ENCODE results near the gene DUSP6. TPM values are rescaled to one million over a fixed set of nuclear protein-coding genes. Genes with fewer than 3 reads are reported as not detected.

DUSP6 gene
- total RNA-seq, 4 donors from 2014 or later: 22.9 to 83.4 (median 53.2) TPM

DNA sequence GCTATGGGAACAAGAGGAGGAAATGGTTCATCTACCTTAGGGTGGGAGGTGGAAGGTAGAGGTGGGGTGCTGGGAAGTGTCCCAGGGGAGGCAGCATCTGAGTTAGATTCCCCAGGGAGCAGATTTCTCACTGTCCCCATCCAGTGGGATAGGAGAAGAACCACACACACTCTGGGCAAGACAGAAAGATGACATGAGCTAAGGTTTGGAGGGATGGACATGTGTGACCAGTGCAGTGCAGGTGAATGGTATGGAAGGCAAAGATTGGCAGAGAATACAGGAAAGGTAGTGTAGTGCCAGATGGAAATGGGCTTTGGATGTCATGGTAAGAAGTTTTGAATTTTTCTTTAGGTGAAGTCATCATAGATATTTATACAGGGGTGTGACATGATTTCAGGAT, 11.3 kb upstream of the DUSP6 start:
- no peaks in the 10 kb centered on the region for H3K9me3 ChIP-seq
- H3K4me3 ChIP-seq: no peak overlapping the region
- no peak for DNase-seq
- in situ Hi-C loops (cut with MboI; ENCODE audit: low pct_ligation_motif_present in 1 of 4, low pct_unique_long_range_greater_than_20kb in 1 of 4, low sequenced_read_pairs in 3 of 4) (no loop called here), intact Hi-C loops (cut with DNase I; ENCODE audit: low total_unique reads) (loop anchor here (10.0 kb wide), 1 partner anchor 329 kb away; no protein-coding TSS in a partner anchor)
- TF ChIP-seq POLR2A (IDR thresholded peaks at IDR 0.05): no peak
- TF ChIP-seq, protein P1, sequence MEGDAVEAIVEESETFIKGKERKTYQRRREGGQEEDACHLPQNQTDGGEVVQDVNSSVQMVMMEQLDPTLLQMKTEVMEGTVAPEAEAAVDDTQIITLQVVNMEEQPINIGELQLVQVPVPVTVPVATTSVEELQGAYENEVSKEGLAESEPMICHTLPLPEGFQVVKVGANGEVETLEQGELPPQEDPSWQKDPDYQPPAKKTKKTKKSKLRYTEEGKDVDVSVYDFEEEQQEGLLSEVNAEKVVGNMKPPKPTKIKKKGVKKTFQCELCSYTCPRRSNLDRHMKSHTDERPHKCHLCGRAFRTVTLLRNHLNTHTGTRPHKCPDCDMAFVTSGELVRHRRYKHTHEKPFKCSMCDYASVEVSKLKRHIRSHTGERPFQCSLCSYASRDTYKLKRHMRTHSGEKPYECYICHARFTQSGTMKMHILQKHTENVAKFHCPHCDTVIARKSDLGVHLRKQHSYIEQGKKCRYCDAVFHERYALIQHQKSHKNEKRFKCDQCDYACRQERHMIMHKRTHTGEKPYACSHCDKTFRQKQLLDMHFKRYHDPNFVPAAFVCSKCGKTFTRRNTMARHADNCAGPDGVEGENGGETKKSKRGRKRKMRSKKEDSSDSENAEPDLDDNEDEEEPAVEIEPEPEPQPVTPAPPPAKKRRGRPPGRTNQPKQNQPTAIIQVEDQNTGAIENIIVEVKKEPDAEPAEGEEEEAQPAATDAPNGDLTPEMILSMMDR (IDR thresholded peaks at IDR 0.05): no peak
- no peak for TF ChIP-seq EP300 (IDR thresholded peaks at IDR 0.05; ENCODE audit: low read depth)
- TF ChIP-seq POLR2AphosphoS5 (IDR thresholded peaks at IDR 0.05): no peak
- no peaks in the 10 kb centered on the region for H3K36me3 ChIP-seq
- no peak overlapping the region for H3K27ac ChIP-seq
- H3K4me1 ChIP-seq: peaks cover 0 to 10% (median 1%) of the 10 kb centered on the region in 4 donors
- H3K27me3 ChIP-seq: no peaks in the 10 kb centered on the region

- peaks cover 0 to 5% (median 0%) of the 10 kb centered on the region in 4 donors for H3K4me1 ChIP-seq
- in situ Hi-C loops (cut with MboI; ENCODE audit: low pct_ligation_motif_present in 1 of 4, low pct_unique_long_range_greater_than_20kb in 1 of 4, low sequenced_read_pairs in 3 of 4): no loop called here
Measured at GRCh38 chr12:89363084-89363483, 10.8 kb upstream of the DUSP6 start.

GRCh38 chr12:89359615-89360014, 7.3 kb upstream of the DUSP6 start:
- Histone ChIP-seq H3K27ac (no peak overlapping the region), H3K4me3 (no peak overlapping the region), H3K4me1 (peaks cover 6 to 31% (median 13%) of the 10 kb centered on the region in 4 donors), H3K9me3 (no peaks in the 10 kb centered on the region), H3K36me3 (no peaks in the 10 kb centered on the region), H3K27me3 (no peaks in the 10 kb centered on the region)
- in situ Hi-C loops (cut with MboI; ENCODE audit: low pct_ligation_motif_present in 1 of 4, low pct_unique_long_range_greater_than_20kb in 1 of 4, low sequenced_read_pairs in 3 of 4) (loop anchor here in 2 of 4 donors (5.0 to 10.0 kb wide), 2 partner anchors 93 to 95 kb away; no protein-coding TSS in a partner anchor), intact Hi-C loops (cut with DNase I; ENCODE audit: low total_unique reads) (loop anchor here (10.0 kb wide), 2 partner anchors 165 to 325 kb away; partner anchors contain the start of genes GALNT4 and POC1B)
- no peak for DNase-seq
- TF ChIP-seq, protein P1 (IDR thresholded peaks at IDR 0.05): no peak
- TF ChIP-seq POLR2AphosphoS5 (IDR thresholded peaks at IDR 0.05) (no peak), POLR2A (IDR thresholded peaks at IDR 0.05) (no peak), EP300 (IDR thresholded peaks at IDR 0.05; ENCODE audit: low read depth) (no peak)
- WGBS, 2 donors (ENCODE audit: low coverage in 1 of 2): 97% methylated on average over 3 of the region's 3 CpGs; no CpG with 5 or more reads in 1 of the 2 donors

More at GRCh38 chr12:89363084-89363483, 10.8 kb upstream of the DUSP6 start:
- Histone ChIP-seq H3K36me3 (no peaks in the 10 kb centered on the region), H3K4me3 (no peak overlapping the region), H3K9me3 (no peaks in the 10 kb centered on the region), H3K27me3 (no peaks in the 10 kb centered on the region), H3K27ac (no peak overlapping the region)
- intact Hi-C loops (cut with DNase I; ENCODE audit: low total_unique reads): loop anchor here (10.0 kb wide), 1 partner anchor 328 kb away; no protein-coding TSS in a partner anchor
- no peak for DNase-seq
- TF ChIP-seq, protein P1 (IDR thresholded peaks at IDR 0.05): no peak
- TF ChIP-seq POLR2AphosphoS5 (IDR thresholded peaks at IDR 0.05): no peak
- TF ChIP-seq EP300 (IDR thresholded peaks at IDR 0.05; ENCODE audit: low read depth): no peak
- no peak for TF ChIP-seq POLR2A (IDR thresholded peaks at IDR 0.05)
- WGBS, 2 donors (ENCODE audit: low coverage in 1 of 2): 83 to 94% methylated on average over 4 of the region's 4 CpGs

GRCh38 chr12:89358805-89359204, 6.5 kb upstream of the DUSP6 start:
- Histone ChIP-seq H3K4me1 (peaks cover 8 to 32% (median 14%) of the 10 kb centered on the region in 4 donors), H3K27ac (no peak overlapping the region), H3K36me3 (no peaks in the 10 kb centered on the region), H3K27me3 (no peaks in the 10 kb centered on the region), H3K9me3 (no peaks in the 10 kb centered on the region), H3K4me3 (no peak overlapping the region)
- TF ChIP-seq, protein P1 (IDR thresholded peaks at IDR 0.05): no peak
- TF ChIP-seq POLR2AphosphoS5 (IDR thresholded peaks at IDR 0.05) (no peak), POLR2A (IDR thresholded peaks at IDR 0.05) (no peak), EP300 (IDR thresholded peaks at IDR 0.05; ENCODE audit: low read depth) (no peak)
- no peak for DNase-seq
- intact Hi-C loops (cut with DNase I; ENCODE audit: low total_unique reads): loop anchor here (10.0 kb wide), 1 partner anchor 166 kb away; the partner anchor contains the start of genes GALNT4 and POC1B
- in situ Hi-C loops (cut with MboI; ENCODE audit: low pct_ligation_motif_present in 1 of 4, low pct_unique_long_range_greater_than_20kb in 1 of 4, low sequenced_read_pairs in 3 of 4): loop anchor here in 2 of 4 donors (5.0 to 10.0 kb wide), 2 partner anchors 93 to 96 kb away; no protein-coding TSS in a partner anchor

Data from transverse colon (tissue), 4 donors.